GM18868 (cell line): ENCODE data around the gene TSPAN18.

ENCODE experiments used
- ATAC-seq: cut with Tn5 transposase; IDR thresholded peaks from one replicate; pipeline ENCODE4 v1.9.1; 2021; ENCODE audit warnings: mild to moderate bottlenecking, moderate library complexity; ENCODE audit not compliant: unreplicated experiment

TSPAN18 gene

DNA sequence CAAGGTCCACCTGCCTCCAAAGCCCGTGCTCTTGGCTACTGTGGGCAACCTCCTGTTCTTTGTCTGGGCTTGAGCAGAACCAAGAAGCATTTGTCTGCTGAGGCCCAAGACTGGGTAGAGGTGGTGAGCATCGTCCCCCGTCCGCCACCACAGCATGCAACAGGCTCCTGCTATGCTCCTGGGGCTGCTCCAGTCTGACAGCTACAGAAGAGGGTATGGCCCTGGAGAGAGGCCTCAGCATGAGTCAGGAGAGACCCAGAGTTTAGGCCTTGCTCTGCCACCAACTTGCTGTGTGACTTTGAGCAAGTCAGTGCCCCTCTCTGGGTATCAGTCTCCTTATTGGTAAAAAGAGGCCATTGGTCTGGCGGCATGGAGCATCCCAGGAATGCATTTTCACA, 132.8 kb downstream of the TSPAN18 start:
- no peak for ATAC-seq

DNA sequence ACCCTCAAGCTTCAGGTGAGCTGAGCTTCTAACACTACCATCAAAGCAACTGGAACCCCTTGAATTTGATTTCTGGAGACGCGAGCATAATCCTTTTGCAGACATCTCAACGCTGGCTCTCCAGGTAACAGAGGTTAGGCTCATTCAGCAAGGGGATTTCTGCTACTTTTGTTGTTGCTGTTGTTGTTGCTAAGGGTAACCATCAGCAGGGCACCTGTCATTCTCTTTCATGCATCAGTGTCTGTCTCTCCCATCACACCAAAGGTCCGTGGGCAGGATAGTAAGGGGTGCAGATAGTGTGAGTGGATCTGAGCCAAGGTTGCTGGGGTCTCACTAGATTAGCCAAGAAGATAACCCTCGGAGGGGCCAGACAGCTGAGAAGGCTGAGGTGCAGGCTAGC, 133.6 kb downstream of the TSPAN18 start:
- ATAC-seq, result no peak

DNA sequence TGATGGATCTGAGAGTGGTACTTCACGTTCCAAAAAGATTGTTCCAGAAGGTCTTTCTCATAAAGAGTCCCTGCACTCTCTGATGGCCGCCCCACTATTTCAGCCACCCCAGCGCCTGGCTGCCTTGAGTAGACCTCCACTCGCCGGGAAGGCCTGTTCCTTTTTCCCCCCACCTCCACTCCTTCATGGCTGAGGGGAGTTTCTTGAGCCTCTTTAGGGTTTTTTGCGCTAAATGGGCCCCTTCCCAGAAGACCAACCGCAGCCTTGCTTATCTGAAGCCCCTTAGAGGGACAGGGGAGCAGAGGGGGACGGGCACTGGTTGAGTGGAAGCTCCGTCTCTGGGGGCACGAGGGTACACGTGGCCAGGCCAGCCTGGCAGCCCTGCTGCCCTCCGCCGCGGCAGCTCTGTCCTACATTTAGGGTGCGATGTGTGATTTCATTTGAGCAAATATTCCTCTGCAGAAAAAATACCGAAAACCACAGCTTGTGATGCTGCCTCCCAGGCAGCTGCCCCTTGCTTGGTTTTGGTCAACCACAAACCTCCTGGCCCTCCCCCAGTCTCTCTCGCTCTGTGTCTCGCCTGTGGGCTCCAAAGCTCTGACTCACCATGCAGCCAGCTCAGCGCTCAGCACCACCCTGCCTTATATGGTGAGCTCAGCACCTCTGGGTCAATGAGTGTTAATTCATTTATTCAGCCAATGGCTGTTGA, 135.2 kb downstream of the TSPAN18 start:
- ATAC-seq, result peak; percentile 100

DNA sequence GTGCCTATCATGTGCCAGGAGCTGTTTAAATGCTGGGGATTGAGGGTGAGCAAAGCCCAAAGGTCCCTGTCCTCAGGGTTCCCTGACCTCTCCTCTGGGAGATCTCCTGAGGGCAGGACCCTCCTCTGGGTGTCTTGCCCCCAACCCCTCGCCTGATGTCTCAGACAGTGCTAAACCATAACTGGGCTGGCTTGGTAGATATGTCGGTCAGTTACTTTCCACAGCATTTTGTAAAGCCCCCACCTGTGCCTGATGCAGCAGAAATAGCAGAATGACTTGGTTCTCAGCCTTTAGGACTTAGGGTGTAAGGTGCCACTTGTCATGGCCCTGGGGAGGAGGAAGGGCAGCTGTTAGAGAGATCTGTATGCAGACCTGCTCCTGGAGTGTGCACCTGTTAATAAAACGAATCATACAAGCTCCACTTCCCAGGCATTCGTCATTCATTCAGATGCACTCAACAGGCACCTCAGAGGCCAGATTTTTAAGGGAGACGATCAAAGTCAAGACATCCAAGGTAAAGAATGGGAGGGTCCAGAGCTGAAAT, 135.9 kb downstream of the TSPAN18 start:
- ATAC-seq, result no peak

DNA sequence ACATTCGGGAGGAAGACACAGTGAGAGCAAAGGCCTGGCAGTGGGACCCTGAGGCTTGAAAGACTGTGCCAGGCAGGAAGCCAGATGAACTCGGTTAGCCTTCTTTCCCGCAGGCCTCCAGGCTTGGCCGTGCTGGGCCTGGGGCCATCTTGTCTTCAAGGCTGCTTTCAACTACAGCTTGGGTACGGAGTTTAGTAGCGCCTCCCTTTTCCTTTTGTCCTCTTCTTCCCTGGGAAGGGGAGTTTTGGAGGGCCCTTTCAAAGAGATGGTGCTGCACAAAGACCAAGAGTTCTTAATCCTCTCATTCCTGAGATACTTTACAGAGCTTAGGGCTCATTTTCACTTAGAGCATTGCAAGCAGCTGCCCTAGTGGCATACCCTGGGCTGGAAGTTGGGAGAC, 136.5 kb downstream of the TSPAN18 start:
- ATAC-seq, result no peak

DNA sequence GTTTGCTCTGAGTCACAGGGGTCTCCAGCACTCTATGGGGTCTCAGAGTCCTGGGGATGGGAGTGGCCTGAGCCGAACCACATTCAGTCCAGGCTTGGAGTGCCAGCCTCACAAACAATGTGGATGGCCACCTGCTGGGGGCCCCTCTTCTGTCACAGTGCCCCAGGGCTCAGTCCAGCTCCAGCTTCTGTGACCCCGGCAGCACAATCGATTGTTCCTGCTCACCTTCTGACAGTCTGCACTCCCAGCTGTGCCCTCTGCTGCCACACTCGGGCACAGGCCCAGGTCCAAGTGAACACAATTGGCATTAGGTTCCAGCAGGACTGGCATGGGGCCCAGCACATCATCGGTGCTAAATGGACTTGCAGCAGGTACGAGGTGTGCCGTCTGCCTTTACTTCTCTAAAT, 139.1 kb downstream of the TSPAN18 start:
- ATAC-seq, result no peak

DNA sequence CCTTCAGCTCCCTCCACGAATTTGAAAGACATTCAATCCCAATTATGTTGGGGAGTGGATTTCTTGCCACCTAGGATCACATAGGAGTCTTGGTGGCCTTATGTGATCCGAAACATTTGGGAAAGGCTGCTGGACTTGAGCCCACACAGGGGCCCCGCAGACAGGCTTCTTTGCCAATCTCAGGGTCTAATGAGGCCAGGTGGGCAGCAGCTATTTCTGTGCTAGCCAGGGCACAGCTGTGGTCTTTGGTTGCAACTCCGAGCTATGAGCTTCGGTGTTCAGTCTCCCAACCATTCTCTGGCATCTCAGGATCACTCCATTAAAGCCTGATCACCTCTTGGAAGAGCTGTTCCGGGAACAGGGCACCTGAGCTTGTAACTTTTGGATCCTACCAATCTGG, 139.5 kb downstream of the TSPAN18 start:
- no peak for ATAC-seq

DNA sequence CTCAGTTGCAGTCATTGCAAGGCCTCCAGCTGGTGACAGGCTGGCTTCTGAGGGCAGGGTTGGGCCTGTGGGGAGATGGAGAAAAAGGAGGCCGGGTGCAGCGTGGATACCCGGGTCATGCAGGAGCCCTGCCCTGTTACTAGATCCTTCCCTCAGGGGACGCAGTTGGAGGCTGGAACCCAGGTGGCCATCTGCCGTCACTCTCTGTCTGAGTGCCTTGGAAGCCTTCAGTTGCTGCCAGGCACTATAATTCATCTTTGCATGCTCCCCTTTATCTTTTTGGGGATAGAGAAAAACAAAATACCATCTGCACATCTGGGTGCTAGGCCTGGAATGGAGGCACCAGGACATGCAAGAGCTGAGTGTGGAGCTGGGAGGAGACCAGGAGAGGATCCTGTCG, 141.3 kb downstream of the TSPAN18 start:
- ATAC-seq, result no peak

DNA sequence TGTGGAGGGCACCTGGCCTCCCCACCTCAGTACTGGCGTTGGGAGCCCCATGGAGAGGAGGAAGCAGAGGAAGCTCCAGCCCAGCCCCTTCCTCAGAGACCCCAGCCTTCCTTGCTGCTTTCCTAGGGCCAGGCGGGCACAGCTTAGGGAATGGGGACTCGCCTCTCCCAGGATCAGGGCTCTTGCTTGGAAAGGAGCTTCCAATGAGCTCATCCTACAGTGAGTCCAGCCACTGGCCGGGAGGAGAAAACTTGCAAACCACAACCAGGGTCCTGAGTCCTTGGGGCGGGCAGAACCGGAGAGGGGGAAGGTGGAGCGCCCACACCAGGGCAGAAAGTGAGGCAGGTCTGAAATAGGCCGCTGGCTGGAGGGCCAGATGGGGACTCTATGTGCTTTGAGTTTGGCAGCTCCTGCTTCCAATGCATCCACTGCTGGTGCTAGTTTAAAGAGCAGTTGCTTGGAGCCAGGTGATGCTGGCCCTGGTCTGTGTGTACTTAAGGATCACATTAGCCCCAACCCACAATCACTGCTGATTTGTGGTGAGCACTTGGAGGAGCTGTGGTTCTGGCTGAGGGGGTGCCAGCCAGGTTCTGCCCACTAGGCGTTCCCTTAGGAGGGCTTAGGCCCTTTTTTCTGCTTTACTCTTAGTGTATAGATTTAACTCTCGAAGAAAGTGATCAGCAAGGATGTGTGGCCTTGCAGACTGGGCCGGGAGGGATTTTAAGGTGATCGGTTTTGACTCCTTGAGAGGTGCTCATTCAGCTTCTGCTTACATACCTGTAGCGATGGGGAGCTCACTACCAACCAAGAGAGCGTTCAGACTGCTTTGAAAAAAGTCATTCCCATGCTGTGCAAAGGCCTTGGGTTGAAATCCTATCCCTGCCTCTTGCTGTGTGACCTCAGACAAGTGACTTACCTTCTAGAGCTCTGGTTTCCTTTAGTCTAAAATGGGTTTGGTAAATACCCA, 142.0 kb downstream of the TSPAN18 start:
- ATAC-seq, result no peak

DNA sequence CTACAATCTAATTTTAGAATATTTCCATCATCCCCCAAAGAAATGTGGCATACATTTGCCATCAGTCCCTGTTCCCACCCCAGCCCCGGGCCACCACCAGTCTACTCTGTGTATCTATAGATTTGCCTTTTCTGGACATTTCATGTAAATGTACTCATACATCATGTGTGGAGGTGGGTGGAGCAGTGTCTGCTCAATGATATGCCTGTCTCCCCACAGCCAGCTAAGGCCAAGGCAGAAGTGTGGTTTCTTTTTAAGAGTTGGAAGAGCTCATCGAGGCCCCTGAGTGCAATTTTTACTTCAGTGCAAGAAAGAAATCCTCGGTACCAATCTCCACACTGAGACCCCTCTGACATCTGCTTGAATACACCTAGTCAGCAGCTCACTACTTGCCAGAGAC, 143.4 kb downstream of the TSPAN18 start:
- ATAC-seq, result no peak

DNA sequence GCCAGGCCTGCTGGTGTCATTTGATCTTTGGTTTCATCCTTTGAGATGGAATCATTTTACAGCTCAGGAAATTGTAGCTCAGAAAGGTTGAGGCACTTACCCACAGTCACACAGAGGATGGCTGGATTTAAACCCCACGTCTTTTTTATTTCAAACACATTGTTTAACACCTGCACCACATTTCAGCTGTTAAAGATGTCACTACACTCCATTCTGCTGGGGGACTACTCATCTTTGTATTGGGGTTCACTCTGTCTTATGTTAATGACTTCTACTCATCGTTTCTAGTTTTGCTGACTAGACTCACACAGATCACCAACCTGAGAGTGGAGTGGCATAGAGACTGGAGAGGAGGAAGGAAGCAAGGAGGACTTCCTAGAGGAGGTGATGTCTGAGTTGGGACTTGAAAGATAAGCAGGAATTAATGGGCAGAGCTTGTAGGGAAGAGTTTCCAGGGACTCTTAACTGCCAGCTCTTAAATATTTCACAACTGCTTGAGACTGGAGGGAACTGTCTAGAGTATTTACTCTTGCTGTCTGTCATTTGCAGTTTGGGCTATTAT, 143.9 kb downstream of the TSPAN18 start:
- ATAC-seq, result no peak

DNA sequence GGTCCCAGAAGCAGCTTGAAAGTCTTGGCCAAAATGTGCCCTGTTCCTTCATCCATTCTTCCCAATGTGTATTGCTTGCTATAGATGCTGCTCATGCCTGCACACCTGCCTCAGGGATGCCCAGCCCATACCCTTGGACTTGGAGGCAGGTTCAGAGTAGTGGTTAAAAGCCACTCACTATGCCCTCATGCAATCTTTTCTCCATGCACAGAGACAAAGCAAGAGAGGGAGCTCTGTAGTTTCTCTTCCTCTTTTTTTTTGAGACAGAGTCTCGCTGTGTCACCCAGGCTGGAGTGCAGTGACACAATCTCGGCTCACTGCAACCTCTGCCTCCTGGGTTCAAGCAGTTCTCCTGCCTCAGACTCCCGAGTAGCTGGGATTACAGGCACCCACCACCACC, 144.9 kb downstream of the TSPAN18 start:
- ATAC-seq, result peak; percentile 96

DNA sequence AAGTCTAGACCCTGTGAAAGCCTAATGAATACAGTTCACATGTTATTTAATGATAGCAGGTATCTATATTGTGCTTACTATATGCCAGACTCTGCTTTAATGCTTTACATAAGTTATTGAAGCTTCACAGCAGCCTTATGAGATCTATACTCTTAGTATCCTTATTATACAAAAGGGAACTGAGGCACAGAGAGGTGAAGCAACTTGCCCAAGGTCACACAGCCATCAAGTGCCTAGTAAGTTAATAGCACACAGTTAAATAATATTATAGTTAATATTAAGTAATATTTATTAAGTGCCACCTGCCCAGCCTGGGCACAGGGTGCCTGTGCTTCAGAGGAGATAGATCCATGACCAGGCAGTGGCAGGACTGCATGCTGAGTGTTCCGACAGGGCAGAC, 145.8 kb downstream of the TSPAN18 start:
- no peak for ATAC-seq

DNA sequence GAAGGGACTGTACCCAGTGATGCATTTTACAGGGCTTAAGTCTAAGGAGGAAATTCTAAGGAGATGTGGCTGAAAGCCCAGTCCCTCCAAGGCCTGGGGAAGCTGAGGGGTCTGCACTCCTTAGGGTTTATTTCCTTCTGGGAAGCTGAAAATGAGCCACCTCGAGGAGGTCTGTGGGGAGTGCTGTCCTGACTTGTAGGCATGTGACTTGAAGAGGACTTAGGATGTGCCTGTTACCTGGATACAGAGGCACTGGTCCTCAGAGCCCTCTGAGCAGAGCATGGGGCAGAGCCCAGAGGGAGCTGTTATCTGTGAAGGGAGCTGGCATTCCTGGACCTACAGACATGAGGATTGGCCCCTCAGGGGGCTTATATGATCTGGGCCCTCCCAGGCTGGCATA, 146.8 kb downstream of the TSPAN18 start:
- no peak for ATAC-seq

DNA sequence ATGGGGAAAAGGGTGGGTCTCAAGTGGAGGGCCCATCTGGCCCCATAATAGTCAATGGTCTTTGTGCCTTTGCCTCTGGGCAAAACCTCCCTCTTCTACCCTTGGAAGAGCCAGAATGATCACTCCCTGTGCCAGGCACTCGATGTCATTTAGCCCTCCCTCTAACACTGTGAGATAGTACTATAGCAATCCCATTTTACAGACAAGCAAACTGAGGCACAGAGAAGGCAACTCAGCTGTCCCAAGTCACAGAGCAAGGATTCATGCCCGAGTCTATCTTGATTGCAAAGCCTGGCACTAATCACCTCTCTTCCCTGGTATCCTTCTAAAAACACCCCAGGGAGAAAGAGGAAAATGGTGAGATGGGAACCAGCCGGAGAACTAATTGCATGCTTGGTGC, 147.5 kb downstream of the TSPAN18 start:
- no peak for ATAC-seq

DNA sequence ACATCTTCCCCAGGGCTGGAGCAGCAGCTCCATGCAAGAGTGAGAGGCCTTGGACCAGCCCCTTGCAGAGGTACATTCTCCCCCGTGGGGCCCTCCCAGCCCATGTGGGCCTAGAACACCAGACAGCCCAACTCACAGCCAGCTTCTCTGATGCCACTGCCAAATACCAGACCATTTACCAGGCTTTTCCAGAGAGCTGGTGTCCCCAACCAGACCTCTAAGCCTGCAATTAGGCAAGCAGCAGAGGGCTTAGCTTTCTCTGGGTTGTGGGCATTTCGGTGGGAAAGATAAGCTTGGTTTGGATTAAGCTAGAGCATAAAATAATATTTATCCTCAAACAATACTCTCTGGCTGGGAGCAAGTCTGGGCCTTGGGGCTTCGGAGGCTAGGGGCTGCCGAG, 148.3 kb downstream of the TSPAN18 start:
- ATAC-seq, result no peak

DNA sequence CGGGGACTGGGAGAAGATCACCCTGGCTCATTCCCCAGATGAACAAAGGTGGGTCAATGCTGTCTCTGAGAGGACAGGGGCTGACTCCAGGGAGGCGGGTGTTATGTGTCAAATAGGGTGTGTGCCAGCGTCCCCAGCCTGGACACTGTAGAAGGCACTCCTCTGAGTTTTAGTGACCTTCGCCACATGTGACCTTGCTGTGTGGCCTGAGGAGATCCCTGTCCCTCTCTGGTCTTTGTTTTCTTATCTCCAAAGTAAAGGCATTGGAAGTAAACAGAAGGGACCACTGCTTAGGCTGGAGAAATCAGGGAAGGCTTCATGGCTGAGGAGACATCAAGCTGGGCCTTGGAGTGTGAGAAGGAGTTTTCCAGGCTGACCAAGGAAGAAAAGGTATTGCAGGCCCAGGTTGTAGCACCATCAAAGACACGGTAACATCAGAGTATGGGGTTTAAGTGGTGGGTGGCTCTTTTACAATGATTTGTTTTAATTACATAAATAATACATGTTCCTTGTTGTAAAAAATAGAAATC, 149.5 kb downstream of the TSPAN18 start:
- ATAC-seq, result no peak

DNA sequence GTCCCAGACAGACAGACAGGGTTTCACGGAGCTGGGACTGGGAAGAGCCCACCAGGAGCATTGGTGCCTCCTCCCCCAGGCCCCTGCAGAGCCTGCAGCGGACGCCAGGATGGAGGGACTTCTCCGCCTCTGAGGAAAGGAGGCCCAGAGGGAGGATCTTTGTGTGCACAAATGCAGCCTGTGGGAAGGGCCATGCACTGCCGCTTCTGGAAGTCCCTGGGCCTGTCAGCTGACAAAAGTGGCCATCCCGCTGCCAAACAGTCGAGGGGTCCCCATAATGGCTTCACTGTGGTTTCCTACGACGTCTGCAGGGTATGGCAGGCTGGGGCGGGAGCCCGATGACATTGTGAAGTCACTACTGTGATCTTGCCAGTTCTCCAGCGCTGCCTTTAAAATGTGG, 150.1 kb downstream of the TSPAN18 start:
- no peak for ATAC-seq

DNA sequence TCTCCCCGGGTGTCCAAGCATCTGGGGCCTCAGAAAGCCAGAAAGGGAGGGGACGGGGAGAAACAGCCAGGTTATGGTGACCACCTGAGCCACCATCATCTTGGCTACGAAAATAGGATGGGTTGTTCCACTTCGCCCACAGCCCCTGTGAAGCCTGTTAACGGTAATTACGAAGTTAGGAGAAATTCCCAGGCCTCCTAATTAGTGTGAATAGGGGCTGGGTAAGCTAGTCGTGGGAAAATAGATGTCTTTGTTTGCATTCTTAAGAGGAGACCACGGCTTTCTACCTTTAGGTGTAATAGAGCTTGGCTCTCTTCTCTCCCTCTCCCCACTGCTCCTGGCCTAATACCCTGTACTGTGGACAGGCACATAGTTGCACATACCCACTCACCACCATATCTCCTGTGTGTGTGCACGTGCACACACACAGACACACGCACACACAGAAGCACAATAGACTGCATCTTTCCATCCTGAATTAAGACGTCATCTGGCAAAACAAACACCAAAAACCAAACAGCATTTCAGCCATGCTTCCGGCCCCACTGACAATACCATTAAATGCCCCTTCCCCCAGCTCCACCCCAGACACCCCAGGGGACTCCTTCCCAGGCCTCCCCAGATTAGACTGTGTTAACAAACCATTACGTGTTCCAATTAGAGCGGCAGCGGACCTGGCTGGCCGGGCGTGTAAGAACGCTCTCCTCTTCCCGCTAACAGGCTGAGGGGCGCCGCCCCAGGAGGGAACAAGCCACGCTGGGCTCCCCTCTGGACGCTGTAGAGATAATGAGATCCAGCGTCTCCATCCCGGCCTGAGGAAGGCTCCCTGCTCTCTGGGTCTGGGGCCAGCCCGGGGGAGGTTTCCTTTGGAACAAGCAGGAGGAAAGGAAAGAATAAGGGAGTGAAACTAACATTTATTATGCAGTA, 151.1 kb downstream of the TSPAN18 start:
- no peak for ATAC-seq

DNA sequence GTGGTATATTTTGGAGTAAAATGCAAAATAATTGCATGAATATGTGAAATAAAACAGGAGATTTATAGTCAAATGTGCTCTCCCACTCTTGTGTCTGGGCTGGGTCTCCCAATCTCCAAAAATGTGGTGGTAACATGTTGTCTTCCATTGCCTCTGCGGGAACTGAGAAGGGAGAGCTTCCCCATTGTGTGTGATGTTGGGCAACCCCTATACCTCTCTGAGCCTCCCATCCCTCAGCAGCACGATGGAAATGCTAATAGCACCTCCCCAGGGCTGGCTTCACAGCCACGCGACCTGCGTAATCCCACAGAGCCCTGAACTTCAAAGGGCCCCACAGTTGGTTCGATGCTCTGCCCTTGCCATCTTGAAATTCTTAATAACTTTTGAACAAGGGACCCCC, 151.9 kb downstream of the TSPAN18 start:
- no peak for ATAC-seq
